ENCODE data around the gene USP3.

- TF ChIP-seq CTCF (IDR thresholded peaks at IDR 0.05) (no peak), POLR2A (IDR thresholded peaks at IDR 0.05) (no peak)
Observed at GRCh38 chr15:63600001-63600615, 95.7 kb downstream of the USP3 start.
